ENCODE measurements around the gene KISS1R. TPM values are rescaled to one million over a fixed set of nuclear protein-coding genes. Genes with fewer than 3 reads are reported as not detected.

Gene KISS1R
- total and polyA plus RNA-seq, 2 donors from 2014 or later, result 0.69 TPM; not detected in 1

DNA sequence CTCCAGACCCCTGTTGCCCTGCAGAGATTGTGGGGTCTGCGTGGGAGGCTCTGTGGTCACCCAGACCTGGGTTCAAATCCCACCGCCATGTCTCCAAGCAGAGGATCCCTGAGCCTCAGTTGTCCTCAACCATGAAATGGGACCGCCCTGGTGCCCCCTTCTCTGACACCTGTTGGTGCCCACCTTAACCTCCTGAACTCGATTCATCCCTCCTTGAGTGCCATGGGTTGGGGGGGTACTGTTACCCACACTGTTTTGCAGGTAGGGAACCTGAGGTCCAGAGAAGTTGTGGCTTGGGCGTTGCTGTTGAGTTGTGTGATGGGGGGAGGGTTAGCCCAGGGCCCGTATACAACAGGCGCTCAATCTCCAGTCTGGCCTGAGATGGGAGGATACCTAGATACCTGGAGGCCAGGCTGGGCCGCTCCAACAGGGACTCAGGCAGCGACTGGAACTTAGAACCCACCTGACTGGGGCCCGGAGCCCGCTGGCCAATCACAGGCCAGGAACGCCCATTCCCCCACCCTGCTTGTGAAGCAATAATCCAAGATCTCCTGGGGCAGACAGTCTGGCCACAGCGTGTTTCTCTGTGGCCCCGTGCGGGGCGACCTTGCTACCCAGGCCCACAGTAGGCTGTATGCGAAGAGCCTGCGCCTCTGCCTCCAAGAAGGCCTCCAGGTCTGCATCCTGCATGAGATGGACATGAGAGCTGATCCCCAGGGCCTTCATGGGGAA lies 11.5 kb downstream of the KISS1R start:
- Histone ChIP-seq H3K27me3 (ENCODE audit: control insufficient read depth, insufficient read depth, low read length) (no peaks in the 10 kb centered on the region), H3K9me3 (ENCODE audit: control insufficient read depth in 2 of 3, insufficient read depth in 1 of 3, low read length in 3 of 3) (no peaks in the 10 kb centered on the region), H3K27ac (ENCODE audit: low read depth in 2 of 2, low read length in 2 of 2) (no peak overlapping the region), H3K9ac (ENCODE audit: low read length in 3 of 3) (no peak overlapping the region), H3K36me3 (ENCODE audit: control insufficient read depth in 2 of 3, insufficient read depth in 3 of 3, low read length in 3 of 3) (no peaks in the 10 kb centered on the region), H3K4me1 (ENCODE audit: control insufficient read depth in 2 of 3, insufficient read depth in 2 of 3, low read depth in 1 of 3, low read length in 3 of 3) (peaks cover 0 to 10% (median 0%) of the 10 kb centered on the region in 3 donors), H3K4me3 (ENCODE audit: low read length in 3 of 3) (no peak overlapping the region)
- intact Hi-C loops (cut with DNase I), result loop anchor here (5.0 kb wide), 1 partner anchor 54 kb away; the partner anchor contains the start of gene WDR18
- no peak for FAIRE-seq
- no peak for TF ChIP-seq CTCF (IDR thresholded peaks at IDR 0.05; ENCODE audit: borderline replicate concordance, extremely low read depth, insufficient read depth)
- peak in 2 of 5 donors; percentile 60 to 78 for DNase-seq

- Histone ChIP-seq H3K36me3 (ENCODE audit: control insufficient read depth in 2 of 3, insufficient read depth in 3 of 3, low read length in 3 of 3) (no peaks in the 10 kb centered on the region), H3K9me3 (ENCODE audit: control insufficient read depth in 2 of 3, insufficient read depth in 1 of 3, low read length in 3 of 3) (no peaks in the 10 kb centered on the region), H3K27ac (ENCODE audit: low read depth in 2 of 2, low read length in 2 of 2) (no peak overlapping the region), H3K4me3 (ENCODE audit: low read length in 3 of 3) (no peak overlapping the region), H3K4me1 (ENCODE audit: control insufficient read depth in 2 of 3, insufficient read depth in 2 of 3, low read depth in 1 of 3, low read length in 3 of 3) (peaks cover 0 to 12% (median 0%) of the 10 kb centered on the region in 3 donors), H3K9ac (ENCODE audit: low read length in 3 of 3) (no peak overlapping the region), H3K27me3 (ENCODE audit: control insufficient read depth, insufficient read depth, low read length) (no peaks in the 10 kb centered on the region)
- peak in 1 of 5 donors; percentile 71 for DNase-seq
- intact Hi-C loops (cut with DNase I), result loop anchor here (5.0 kb wide), 1 partner anchor 53 kb away; the partner anchor contains the start of gene WDR18
- no peak for FAIRE-seq
- no peak for TF ChIP-seq CTCF (IDR thresholded peaks at IDR 0.05; ENCODE audit: borderline replicate concordance, extremely low read depth, insufficient read depth)
Observed at GRCh38 chr19:929203-929890, 12.2 kb downstream of the KISS1R start.

GRCh38 chr19:929891-930258 lies 12.7 kb downstream of the KISS1R start:
- Histone ChIP-seq H3K36me3 (ENCODE audit: control insufficient read depth in 2 of 3, insufficient read depth in 3 of 3, low read length in 3 of 3) (no peaks in the 10 kb centered on the region), H3K9me3 (ENCODE audit: control insufficient read depth in 2 of 3, insufficient read depth in 1 of 3, low read length in 3 of 3) (no peaks in the 10 kb centered on the region), H3K27ac (ENCODE audit: low read depth in 2 of 2, low read length in 2 of 2) (no peak overlapping the region), H3K9ac (ENCODE audit: low read length in 3 of 3) (no peak overlapping the region), H3K27me3 (ENCODE audit: control insufficient read depth, insufficient read depth, low read length) (no peaks in the 10 kb centered on the region), H3K4me3 (ENCODE audit: low read length in 3 of 3) (no peak overlapping the region), H3K4me1 (ENCODE audit: control insufficient read depth in 2 of 3, insufficient read depth in 2 of 3, low read depth in 1 of 3, low read length in 3 of 3) (peaks cover 0 to 14% (median 0%) of the 10 kb centered on the region in 3 donors)
- TF ChIP-seq CTCF (IDR thresholded peaks at IDR 0.05; ENCODE audit: borderline replicate concordance, extremely low read depth, insufficient read depth), result no peak
- FAIRE-seq, result no peak
- DNase-seq, result no peak
- intact Hi-C loops (cut with DNase I), result loop anchor here (5.0 kb wide), 1 partner anchor 52 kb away; the partner anchor contains the start of gene WDR18
